ENCODE data around the gene KLHL42. TPM values are rescaled to one million over a fixed set of nuclear protein-coding genes. Genes with fewer than 3 reads are reported as not detected.

Gene KLHL42
- total and polyA plus RNA-seq, 2 experiments from 2014 or later, result 7.6 to 33.2 TPM

DNA sequence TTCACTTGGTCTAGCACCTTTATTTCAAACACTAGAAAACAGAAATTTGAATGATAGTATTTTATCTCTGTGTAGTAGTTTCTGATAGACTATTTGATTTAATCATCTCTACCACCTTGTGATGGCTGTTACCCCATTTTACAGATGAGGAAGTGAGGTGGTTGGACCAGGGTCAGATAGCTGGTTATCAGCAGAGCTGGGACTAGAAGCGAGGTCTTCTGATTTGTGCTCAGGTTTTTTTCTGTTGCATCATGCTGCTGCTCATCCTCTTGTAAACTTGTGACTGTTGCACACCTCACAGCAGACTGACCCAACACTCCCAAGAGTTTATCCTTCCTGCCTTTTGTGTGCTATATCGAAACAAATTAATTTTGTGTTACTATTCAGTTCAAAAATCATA lies 10.1 kb downstream of the KLHL42 start (continued):
- TF ChIP-seq, protein P1, sequence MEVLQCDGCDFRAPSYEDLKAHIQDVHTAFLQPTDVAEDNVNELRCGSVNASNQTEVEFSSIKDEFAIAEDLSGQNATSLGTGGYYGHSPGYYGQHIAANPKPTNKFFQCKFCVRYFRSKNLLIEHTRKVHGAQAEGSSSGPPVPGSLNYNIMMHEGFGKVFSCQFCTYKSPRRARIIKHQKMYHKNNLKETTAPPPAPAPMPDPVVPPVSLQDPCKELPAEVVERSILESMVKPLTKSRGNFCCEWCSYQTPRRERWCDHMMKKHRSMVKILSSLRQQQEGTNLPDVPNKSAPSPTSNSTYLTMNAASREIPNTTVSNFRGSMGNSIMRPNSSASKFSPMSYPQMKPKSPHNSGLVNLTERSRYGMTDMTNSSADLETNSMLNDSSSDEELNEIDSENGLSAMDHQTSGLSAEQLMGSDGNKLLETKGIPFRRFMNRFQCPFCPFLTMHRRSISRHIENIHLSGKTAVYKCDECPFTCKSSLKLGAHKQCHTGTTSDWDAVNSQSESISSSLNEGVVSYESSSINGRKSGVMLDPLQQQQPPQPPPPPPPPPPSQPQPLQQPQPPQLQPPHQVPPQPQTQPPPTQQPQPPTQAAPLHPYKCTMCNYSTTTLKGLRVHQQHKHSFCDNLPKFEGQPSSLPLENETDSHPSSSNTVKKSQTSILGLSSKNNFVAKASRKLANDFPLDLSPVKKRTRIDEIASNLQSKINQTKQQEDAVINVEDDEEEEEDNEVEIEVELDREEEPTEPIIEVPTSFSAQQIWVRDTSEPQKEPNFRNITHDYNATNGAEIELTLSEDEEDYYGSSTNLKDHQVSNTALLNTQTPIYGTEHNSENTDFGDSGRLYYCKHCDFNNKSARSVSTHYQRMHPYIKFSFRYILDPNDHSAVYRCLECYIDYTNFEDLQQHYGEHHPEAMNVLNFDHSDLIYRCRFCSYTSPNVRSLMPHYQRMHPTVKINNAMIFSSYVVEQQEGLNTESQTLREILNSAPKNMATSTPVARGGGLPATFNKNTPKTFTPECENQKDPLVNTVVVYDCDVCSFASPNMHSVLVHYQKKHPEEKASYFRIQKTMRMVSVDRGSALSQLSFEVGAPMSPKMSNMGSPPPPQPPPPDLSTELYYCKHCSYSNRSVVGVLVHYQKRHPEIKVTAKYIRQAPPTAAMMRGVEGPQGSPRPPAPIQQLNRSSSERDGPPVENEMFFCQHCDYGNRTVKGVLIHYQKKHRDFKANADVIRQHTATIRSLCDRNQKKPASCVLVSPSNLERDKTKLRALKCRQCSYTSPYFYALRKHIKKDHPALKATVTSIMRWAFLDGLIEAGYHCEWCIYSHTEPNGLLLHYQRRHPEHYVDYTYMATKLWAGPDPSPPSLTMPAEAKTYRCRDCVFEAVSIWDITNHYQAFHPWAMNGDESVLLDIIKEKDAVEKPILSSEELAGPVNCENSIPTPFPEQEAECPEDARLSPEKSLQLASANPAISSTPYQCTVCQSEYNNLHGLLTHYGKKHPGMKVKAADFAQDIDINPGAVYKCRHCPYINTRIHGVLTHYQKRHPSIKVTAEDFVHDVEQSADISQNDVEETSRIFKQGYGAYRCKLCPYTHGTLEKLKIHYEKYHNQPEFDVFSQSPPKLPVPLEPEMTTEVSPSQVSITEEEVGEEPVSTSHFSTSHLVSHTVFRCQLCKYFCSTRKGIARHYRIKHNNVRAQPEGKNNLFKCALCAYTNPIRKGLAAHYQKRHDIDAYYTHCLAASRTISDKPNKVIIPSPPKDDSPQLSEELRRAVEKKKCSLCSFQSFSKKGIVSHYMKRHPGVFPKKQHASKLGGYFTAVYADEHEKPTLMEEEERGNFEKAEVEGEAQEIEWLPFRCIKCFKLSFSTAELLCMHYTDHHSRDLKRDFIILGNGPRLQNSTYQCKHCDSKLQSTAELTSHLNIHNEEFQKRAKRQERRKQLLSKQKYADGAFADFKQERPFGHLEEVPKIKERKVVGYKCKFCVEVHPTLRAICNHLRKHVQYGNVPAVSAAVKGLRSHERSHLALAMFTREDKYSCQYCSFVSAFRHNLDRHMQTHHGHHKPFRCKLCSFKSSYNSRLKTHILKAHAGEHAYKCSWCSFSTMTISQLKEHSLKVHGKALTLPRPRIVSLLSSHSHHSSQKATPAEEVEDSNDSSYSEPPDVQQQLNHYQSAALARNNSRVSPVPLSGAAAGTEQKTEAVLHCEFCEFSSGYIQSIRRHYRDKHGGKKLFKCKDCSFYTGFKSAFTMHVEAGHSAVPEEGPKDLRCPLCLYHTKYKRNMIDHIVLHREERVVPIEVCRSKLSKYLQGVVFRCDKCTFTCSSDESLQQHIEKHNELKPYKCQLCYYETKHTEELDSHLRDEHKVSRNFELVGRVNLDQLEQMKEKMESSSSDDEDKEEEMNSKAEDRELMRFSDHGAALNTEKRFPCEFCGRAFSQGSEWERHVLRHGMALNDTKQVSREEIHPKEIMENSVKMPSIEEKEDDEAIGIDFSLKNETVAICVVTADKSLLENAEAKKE (CRISPR knock-in tag; IDR thresholded peaks at IDR 0.05), result no peak

DNA sequence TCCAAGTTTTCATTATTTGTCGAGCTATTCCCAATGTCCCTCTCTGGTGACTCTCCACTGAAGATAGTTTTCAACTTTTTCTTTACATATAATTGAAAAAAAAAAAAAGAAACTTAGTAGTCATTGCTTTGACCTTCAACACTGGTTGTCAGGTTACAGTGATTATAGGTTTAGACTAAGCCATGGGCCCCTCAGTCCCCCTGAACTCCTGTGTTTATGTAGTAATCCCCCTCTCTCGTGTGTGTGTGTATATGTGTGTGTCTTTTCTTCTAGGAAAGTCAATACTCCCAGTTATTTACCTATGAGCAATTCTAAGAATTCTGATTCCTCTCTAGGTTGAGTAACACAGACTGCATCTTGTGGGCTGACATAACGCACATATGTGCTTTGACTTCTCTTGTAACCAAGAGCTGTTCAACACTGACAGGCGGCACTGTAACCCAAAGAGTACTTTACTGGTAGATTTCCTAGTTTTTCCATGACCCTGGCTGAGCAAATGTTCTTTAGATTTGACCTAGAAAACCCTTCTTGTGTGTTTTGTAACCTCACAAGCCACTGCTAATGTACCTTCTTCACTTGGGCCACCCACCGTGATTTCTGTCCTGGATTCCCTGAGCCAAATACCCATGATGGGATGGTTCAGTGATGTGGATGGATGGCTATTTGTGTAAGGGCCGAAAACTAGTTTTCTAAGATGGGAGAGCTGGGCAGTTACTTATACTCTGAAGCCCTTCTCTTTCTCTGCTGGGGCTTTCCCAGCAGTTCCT lies 15.0 kb downstream of the KLHL42 start:
- no peak overlapping the region for H3K4me3 ChIP-seq
- H3K4me1 ChIP-seq (ENCODE audit: insufficient read depth), result no peaks in the 10 kb centered on the region
- no peaks in the 10 kb centered on the region for H3F3A ChIP-seq (replicated peaks; ENCODE audit: low read depth)
- peaks cover 12% of the 10 kb centered on the region for H3K79me2 ChIP-seq (replicated peaks; ENCODE audit: insufficient read depth)
- DNase-seq (ENCODE audit: low spot score), result no peak
- H3K36me3 ChIP-seq (ENCODE audit: insufficient read depth), result peaks cover 8% of the 10 kb centered on the region
- no peak for ATAC-seq
- no peaks in the 10 kb centered on the region for H3K9me2 ChIP-seq (ENCODE audit: insufficient read depth)
- H3K27ac Mint-ChIP-seq, result no peak overlapping the region
- H3K27me3 Mint-ChIP-seq (ENCODE audit: insufficient read depth, low read depth, poor library complexity), result no peaks in the 10 kb centered on the region
- H2AFZ ChIP-seq, result no peak overlapping the region
- H3K27me3 ChIP-seq (ENCODE audit: insufficient read depth), result no peaks in the 10 kb centered on the region
- H3K4me1 Mint-ChIP-seq, result no peaks in the 10 kb centered on the region
- H3K4me2 ChIP-seq, result no peak overlapping the region
- H3K4me3 Mint-ChIP-seq, result no peak overlapping the region
- peaks cover 63% of the 10 kb centered on the region for H3K36me3 Mint-ChIP-seq (ENCODE audit: low read depth)
- 0 out of 2 replicates have a peak, but pooled peaks cover 4% of the 10 kb centered on the region for H4K20me1 ChIP-seq (replicated peaks; ENCODE audit: insufficient read depth)
- no peak overlapping the region for H3K27ac ChIP-seq (ENCODE audit: low read depth)
- H3K9me3 Mint-ChIP-seq, result no peaks in the 10 kb centered on the region
- TF ChIP-seq POLR2AphosphoS5 (IDR thresholded peaks at IDR 0.05; ENCODE audit: low read depth) (no peak), CREB1 (CRISPR knock-in tag; IDR thresholded peaks at IDR 0.05; ENCODE audit: low read depth) (no peak), ZNF114 (CRISPR knock-in tag; IDR thresholded peaks at IDR 0.05) (no peak), JUNB (IDR thresholded peaks at IDR 0.05; ENCODE audit: unreplicated experiment) (no peak), NANOG (IDR thresholded peaks at IDR 0.05; ENCODE audit: borderline replicate concordance) (no peak), ZNF331 (CRISPR knock-in tag; IDR thresholded peaks at IDR 0.05; ENCODE audit: low read depth) (no peak)
- TF ChIP-seq, protein P2, sequence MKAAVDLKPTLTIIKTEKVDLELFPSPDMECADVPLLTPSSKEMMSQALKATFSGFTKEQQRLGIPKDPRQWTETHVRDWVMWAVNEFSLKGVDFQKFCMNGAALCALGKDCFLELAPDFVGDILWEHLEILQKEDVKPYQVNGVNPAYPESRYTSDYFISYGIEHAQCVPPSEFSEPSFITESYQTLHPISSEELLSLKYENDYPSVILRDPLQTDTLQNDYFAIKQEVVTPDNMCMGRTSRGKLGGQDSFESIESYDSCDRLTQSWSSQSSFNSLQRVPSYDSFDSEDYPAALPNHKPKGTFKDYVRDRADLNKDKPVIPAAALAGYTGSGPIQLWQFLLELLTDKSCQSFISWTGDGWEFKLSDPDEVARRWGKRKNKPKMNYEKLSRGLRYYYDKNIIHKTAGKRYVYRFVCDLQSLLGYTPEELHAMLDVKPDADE (IDR thresholded peaks at IDR 0.05), result no peak
- TF ChIP-seq, protein P1 (CRISPR knock-in tag; IDR thresholded peaks at IDR 0.05), result no peak

Data from GM23338 (cell line).